Left renal cortex interstitium (tissue), 4 donors: ENCODE measurements around the gene PSMD5. TPM values are rescaled to one million over a fixed set of nuclear protein-coding genes. Genes with fewer than 3 reads are reported as not detected.
A peak's percentile ranks its signal among the peaks of the same experiment; 100 is the strongest.

Experiments used
- DNase-seq, 4 donors: peaks; one replicate each; pipeline ENCODE4 v3.0.0-alpha.2; 2013; ENCODE audit warnings: low read depth in 4 of 4, low spot score in 2 of 4, missing footprints in 1 of 4
- polyA plus RNA-seq, 4 donors: library from polyadenylated mRNA; unstranded; fragments of 120-200 nt; gene quantifications; one replicate each; pipeline ENCODE4 v1.2.1, GENCODE V29; 2013; ENCODE audit not compliant: insufficient read length in 4 of 4

Gene PSMD5
- polyA plus RNA-seq, 4 donors, result 27.9 to 39.0 (median 31.1) TPM

GRCh38 chr9:120875643-120875953 lies 32.9 kb upstream of the PSMD5 start:
- no peak for DNase-seq

- DNase-seq, result no peak
Measured at GRCh38 chr9:120875195-120875565, 32.5 kb upstream of the PSMD5 start.

DNA sequence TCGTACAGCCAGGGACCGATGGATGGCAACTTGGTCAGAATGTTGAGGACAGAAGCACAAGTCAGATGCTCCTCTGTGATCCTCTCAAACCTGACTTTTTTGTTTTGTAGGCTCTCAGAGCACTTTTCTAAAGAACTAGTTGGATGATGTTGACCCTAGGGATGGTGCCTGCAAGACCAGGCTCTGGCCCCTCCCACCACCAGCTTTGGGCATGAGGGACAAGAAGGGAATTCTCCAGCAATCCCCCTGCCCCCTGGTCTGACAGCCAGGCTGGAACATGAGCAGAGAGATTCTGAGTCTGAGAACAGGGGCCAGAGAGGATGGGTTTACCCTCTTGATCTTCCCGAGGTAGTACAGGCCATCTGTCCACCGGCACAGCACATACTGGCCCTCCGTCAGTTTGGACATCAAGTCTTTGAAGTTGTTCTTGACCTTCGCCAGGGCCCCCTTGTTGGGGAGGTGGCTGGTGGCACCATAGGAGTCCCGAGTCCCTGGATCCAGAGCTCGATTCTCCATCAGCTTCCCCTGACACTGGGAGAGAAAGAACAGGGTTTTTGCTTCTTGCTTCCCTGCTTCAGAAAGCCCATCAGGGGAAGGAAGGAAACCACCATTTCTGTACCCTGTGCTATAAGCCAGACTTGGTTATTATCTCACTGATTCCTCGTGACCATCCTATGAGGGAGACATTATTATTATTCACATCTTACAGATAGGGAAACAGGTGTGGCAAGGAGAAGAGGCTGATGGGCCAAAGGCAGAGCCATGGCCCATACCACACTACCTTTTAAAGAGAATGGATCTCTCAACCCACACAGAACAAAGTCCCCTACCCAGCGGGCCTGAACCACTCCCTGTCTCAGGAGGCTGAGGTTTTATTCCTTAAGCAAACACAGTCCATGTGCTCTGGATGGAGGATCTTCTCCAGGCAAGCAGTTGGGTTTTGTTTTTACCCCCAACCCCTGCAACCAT lies 31.8 kb upstream of the PSMD5 start:
- DNase-seq, result no peak

DNA sequence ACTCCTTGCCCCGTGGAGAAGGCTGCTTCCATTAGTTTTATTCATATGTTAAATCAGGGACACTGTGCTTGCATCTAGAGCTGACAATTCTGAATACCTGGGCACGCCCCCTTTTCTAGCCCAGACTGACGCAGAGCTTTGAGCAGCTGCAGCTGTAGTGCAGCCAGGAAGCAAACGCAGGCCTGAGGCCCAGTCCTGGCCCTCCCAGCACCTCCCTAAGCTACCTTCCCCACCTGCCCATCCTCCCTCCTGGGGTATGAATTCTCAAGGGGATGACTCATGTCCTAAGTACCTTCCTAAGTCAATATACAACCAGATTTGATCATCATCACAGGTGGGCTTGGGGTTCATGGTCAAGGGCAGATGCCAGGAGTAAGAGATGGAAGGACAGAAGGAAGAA lies 30.8 kb upstream of the PSMD5 start:
- DNase-seq, result no peak

DNA sequence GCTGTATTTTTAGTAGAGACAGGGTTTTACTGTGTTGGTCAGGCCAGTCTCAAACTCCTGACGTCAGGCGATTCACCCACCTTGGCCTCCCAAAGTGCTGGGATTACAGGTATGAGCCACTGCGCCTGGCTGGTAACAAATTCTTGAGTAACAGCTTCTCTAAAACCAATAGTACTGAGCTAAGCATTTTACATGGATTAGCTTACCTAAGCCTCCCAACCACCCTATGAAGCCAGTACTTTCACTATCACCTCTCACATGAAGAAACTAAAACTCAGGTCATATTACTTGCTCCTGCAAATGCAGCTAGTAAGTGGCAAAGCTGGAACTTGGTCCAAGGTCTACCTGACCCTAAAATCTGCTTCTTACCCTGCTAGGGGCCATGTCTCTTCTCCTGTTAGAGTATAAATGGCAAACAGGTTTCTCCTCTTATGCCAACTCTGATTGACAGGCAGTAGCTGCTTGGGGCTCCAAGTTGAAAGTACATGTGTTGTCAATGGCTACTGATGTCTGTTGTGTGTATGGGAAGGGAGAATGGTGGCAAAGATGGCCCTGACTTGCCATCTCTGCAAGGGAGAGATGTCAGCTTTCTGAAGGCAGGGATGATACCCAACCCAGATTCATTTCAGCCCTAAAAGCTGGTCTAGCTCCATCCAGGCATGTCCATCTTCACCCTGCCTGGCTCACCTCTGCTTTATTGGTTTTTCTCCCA lies 30.2 kb upstream of the PSMD5 start:
- DNase-seq, result no peak

- DNase-seq, result no peak
Measured at GRCh38 chr9:120870206-120870605, 27.5 kb upstream of the PSMD5 start.

GRCh38 chr9:120869726-120870125 lies 27.0 kb upstream of the PSMD5 start:
- no peak for DNase-seq

GRCh38 chr9:120869360-120869687 lies 26.6 kb upstream of the PSMD5 start:
- DNase-seq, result no peak

DNA sequence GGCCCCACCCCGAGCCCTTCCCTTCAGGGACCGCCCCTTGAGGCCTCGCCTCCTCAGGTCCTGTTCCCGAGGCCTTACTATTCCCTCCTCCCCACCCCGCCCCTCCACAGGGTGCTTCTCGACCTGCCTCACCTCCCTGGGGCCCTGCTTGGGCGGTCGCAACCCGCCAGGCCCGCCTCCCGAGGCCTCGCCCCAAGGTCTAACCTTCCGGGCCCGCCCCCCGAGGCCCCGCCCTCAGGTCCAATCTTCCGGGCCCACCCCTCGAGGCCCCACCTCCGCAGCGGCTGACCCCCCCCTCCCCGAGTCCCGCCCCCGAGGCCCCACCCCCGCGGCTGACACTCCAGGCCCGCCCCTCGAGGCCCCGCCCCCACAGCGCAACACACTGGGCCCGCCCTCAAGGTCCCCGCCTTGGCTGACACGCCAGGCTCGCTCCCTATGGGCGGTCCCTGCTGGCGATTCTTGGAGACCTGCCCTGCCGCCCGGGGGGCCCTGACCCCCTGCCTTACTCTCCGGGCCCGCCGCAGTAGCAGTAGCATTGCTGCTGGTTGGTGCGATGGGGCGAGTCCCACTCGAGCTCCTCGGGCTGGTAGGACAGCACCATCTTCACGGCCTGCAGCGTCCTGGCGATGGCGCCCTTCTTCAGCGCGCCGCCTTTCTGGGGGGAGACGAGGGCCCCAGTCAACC lies 26.1 kb upstream of the PSMD5 start:
- peak in 3 of 4 donors; percentile 62 to 83 (median 76) for DNase-seq

DNA sequence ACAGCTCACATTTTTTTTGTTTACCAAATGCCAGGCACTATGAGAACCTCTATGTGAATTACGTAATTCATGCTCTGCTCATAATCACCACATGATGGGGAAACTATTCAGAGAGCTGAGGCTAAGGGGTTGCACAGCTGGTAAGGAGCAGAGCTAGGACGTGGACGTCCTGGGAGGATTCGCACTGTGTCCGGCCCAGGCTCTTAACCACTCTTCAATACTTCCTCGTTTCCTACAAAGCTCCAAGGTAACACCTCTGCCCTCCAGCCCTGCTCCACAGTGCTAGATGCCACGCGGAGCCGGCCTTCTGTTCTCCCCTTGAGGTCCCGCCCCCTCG lies 25.6 kb upstream of the PSMD5 start:
- DNase-seq, result no peak

- no peak for DNase-seq
Measured at GRCh38 chr9:120867676-120868338, 25.1 kb upstream of the PSMD5 start.

DNA sequence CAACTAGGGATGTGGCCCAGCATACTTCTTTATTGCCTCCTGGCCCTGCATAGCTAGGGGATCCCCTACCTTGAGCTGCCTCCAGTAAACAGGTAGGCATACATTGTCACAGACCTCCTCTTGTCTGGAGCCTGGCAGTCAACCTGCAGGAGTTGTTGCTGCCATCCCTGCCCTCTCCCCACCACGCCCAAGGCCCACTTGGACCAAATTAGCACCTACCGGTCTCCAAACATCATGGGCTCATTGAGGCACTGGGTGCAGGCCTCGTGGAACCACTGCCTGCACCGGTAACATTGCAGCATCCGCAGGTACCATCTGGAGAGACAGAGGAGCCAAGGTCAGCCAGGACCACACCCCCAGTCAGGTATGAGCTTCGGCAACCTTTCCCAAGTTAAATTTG lies 23.9 kb upstream of the PSMD5 start:
- no peak for DNase-seq

- DNase-seq, result no peak
Measured at GRCh38 chr9:120865809-120866208, 23.1 kb upstream of the PSMD5 start.

DNA sequence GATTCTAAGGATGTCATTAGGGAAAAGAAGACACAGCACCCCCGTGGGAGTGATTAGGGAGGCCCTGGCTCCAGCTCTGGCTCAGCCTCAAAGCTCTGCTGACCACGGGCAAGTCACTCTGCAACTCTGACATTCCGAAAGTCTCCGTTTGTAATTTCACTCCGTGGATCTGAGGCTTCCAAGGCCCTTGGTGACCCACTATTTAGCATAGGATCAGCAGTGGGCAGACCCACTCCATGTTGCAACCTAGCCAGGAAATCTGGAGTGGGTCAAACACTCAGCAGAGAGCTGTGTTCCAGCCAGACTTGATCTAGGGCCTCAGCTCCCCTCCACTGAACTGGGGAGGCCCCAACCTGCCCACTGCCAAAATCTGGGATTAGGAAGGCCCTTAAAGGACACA lies 22.5 kb upstream of the PSMD5 start:
- no peak for DNase-seq

- DNase-seq, result no peak
Measured at GRCh38 chr9:120864719-120865118, 22.0 kb upstream of the PSMD5 start.

- no peak for DNase-seq
Measured at GRCh38 chr9:120863833-120864232, 21.1 kb upstream of the PSMD5 start.

GRCh38 chr9:120862452-120862851 lies 19.7 kb upstream of the PSMD5 start:
- DNase-seq, result no peak

GRCh38 chr9:120861935-120862334 lies 19.2 kb upstream of the PSMD5 start:
- no peak for DNase-seq

GRCh38 chr9:120860083-120860482 lies 17.4 kb upstream of the PSMD5 start:
- DNase-seq, result no peak

- no peak for DNase-seq
Measured at GRCh38 chr9:120859361-120859760, 16.6 kb upstream of the PSMD5 start.

DNA sequence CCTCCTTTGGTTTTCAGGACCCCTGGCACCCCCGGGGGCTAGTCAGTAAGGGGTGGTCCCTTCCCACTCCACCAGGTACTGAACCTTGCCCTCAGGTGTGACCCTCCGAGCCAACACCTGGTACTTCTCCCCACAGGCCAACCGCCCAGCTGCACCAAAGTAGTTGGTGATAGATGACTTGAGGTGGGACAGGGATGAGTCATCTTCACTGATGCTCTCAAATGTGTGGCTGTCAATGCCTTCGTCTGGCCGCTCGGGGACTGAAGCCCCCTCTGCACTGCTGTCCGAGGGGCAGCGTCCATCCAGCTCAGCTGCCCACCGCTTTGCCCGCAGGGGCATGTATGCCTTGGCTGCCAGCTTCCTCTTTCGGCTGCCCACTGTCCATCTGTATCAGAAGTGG lies 15.2 kb upstream of the PSMD5 start:
- no peak for DNase-seq
